Tongue (tissue), 1 donor: ENCODE results near the gene SPATA25. TPM values are rescaled to one million over a fixed set of nuclear protein-coding genes. Genes with fewer than 3 reads are reported as not detected.

Experiments used
- total RNA-seq: library from RNA; depleted of rRNA; stranded (reverse); fragments of >200 nt; gene quantifications from one replicate; pipeline ENCODE4 v1.2.3, GENCODE V29; 2014

The SPATA25 gene
- total RNA-seq, 1 donor from 2014 or later = 6.4 TPM

Other genes with a start within 250 kb of the SPATA25 start
- gene WFDC11, start 217.4 kb downstream of the SPATA25 start, total RNA-seq = not detected
- not detected for gene WFDC13, start 185.6 kb downstream of the SPATA25 start, total RNA-seq
- not detected for gene WFDC10B, start 182.6 kb downstream of the SPATA25 start, total RNA-seq
- not detected for gene SPINT4, start 165.3 kb downstream of the SPATA25 start, total RNA-seq
- gene WFDC3, start 95.7 kb downstream of the SPATA25 start, total RNA-seq = not detected
- 16.9 TPM for gene DNTTIP1, start 95.7 kb downstream of the SPATA25 start, total RNA-seq
- 13.8 TPM for gene UBE2C, start 75.0 kb downstream of the SPATA25 start, total RNA-seq
- gene TNNC2, start 60.3 kb downstream of the SPATA25 start, total RNA-seq = 2,441 TPM
- gene SNX21, start 53.8 kb downstream of the SPATA25 start, total RNA-seq = 67.3 TPM
- gene ACOT8, start 30.2 kb downstream of the SPATA25 start, total RNA-seq = 27.7 TPM
- 5.2 TPM for gene ZSWIM3, start 30.0 kb downstream of the SPATA25 start, total RNA-seq
- 3.3 TPM for gene ZSWIM1, start 6.4 kb downstream of the SPATA25 start, total RNA-seq
- 16.0 TPM for gene NEURL2, start 3.6 kb upstream of the SPATA25 start, total RNA-seq
- gene CTSA, start 3.7 kb upstream of the SPATA25 start, total RNA-seq = 32.6 TPM
- 14.0 TPM for gene PLTP, start 24.5 kb upstream of the SPATA25 start, total RNA-seq
- gene PCIF1, start 47.1 kb upstream of the SPATA25 start, total RNA-seq = 18.0 TPM
- 14.4 TPM for gene ZNF335, start 84.6 kb upstream of the SPATA25 start, total RNA-seq
- gene MMP9, start 121.3 kb upstream of the SPATA25 start, total RNA-seq = 1.9 TPM
- gene SLC12A5, start 141.6 kb upstream of the SPATA25 start, total RNA-seq = 0.21 TPM
- gene NCOA5, start 202.3 kb upstream of the SPATA25 start, total RNA-seq = 32.4 TPM
- 3.3 TPM for gene CD40, start 230.7 kb upstream of the SPATA25 start, total RNA-seq